Mammary epithelial cell (primary cell): ENCODE measurements around the gene TRPM2.

Experiments
- EZH2 ChIP-seq: IDR thresholded peaks from 2 replicates; pipeline ENCODE4 v1.6.1; 2012; ENCODE audit warnings: low read length, inconsistent platforms, borderline replicate concordance
- TF ChIP-seq, protein P1 (sequence below), 2 donors: IDR thresholded peaks in 1 of 2; conservative IDR thresholded peaks in 1 of 2; 2 replicates each; pipeline ENCODE4 v1.5.1; 2011 to 2012; ENCODE audit warnings: inconsistent platforms in 2 of 2, low read length in 2 of 2, mild to moderate bottlenecking in 2 of 2, control low read depth in 1 of 2, low read depth in 1 of 2; ENCODE audit not compliant: insufficient read depth in 1 of 2; ENCODE audit errors: extremely low read depth in 1 of 2

DNA sequence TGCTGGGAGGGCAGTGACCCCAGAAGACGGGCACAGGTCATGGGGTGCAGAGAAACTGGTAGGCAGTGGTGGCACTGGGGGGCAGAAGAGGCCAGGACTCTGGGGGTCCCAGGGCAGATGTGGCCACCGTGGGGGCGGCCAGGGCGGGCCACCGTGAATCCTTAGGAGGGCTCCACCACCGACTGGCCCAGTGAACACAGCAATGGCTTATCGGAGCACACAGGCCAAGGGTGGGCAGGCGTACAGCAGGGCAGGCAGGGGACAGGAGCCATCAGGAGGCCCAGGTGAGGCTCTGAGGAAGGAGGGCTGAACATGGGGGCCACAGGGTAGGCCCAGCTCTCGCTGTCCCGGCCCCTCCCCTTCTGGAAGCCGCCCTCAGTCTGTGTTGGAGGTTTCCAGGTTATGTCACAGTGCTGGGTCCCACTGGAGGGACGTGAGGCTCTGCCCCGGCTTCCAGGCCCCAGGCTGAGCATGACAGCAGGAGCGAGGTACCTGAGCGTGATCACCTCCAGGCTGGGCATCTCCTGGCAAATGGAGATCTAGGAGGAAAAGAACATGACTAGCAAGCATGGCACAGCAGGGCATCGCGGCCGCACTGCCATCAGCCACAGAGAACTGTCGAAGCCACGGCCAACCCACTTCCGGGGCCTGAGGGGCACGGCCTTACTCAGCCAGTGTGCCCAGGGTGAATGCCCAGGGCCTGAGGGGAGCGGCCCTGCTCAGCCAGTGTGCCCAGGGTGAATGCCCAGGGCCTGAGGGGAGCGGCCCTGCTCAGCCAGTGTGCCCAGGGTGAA, 18.0 kb upstream of the TRPM2 start:
- TF ChIP-seq, protein P1, sequence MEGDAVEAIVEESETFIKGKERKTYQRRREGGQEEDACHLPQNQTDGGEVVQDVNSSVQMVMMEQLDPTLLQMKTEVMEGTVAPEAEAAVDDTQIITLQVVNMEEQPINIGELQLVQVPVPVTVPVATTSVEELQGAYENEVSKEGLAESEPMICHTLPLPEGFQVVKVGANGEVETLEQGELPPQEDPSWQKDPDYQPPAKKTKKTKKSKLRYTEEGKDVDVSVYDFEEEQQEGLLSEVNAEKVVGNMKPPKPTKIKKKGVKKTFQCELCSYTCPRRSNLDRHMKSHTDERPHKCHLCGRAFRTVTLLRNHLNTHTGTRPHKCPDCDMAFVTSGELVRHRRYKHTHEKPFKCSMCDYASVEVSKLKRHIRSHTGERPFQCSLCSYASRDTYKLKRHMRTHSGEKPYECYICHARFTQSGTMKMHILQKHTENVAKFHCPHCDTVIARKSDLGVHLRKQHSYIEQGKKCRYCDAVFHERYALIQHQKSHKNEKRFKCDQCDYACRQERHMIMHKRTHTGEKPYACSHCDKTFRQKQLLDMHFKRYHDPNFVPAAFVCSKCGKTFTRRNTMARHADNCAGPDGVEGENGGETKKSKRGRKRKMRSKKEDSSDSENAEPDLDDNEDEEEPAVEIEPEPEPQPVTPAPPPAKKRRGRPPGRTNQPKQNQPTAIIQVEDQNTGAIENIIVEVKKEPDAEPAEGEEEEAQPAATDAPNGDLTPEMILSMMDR (conservative IDR thresholded peaks at IDR 0.05 in 1 of 2, IDR thresholded peaks at IDR 0.05 in 1 of 2; ENCODE audit: extremely low read depth in 1 of 2, insufficient read depth in 1 of 2, low read depth in 1 of 2, low read length in 2 of 2) = no peak
- no peak for TF ChIP-seq EZH2
